SK-N-MC (cell line): ENCODE results near the gene RHOG.

Experiments
- DNase-seq: peaks from one replicate; pipeline ENCODE4 v3.0.0-alpha.2; 2011; ENCODE audit warnings: low read depth, low spot score
- H3K27ac ChIP-seq: fragments of 200-600 bp; sonication (generic); 2 replicates; pipeline ENCODE4 v1.5.1; 2016; ENCODE audit warnings: mixed run types
- H3K36me3 ChIP-seq: fragments of 200-600 bp; sonication (generic); 2 replicates; pipeline ENCODE4 v1.6.1; 2017; ENCODE audit warnings: antibody characterized with exemption, low read length, mixed read lengths; ENCODE audit not compliant: insufficient read depth
- H3K4me3 ChIP-seq: fragments of 200-600 bp; sonication (generic); 2 replicates; pipeline ENCODE4 v1.5.1; 2016
- H3K9ac ChIP-seq: fragments of 200-600 bp; sonication (generic); 2 replicates; pipeline ENCODE4 v1.8.0; 2017; ENCODE audit warnings: mixed run types, mixed read lengths; ENCODE audit not compliant: insufficient read length
- H3K9me3 ChIP-seq: fragments of 200-600 bp; sonication (generic); 2 replicates; pipeline ENCODE4 v1.6.1; 2017; ENCODE audit warnings: low read depth, mild to moderate bottlenecking, antibody characterized with exemption, low read length, moderate library complexity, mixed read lengths
- EZH2 ChIP-seq: fragments of 200-600 bp; sonication (generic); IDR thresholded peaks from one replicate; pipeline ENCODE4 v1.6.1; 2017; ENCODE audit warnings: antibody characterized with exemption
- FOXP2 ChIP-seq: optimal IDR thresholded peaks from 2 replicates; pipeline ENCODE3; 2011; ENCODE audit warnings: mild to moderate bottlenecking, moderate library complexity; ENCODE audit not compliant: insufficient read depth; ENCODE audit errors: extremely low read length, control extremely low read depth
- POLR2AphosphoS5 ChIP-seq: IDR thresholded peaks from 2 replicates; pipeline ENCODE4 v1.6.1; 2012; ENCODE audit warnings: mild to moderate bottlenecking, low read depth, low read length, borderline replicate concordance

The RHOG gene

GRCh38 chr11:3860375-3860774, 19.6 kb upstream of the RHOG start:
- TF ChIP-seq POLR2AphosphoS5 (no peak), EZH2 (no peak), FOXP2 (no peak)
- DNase-seq, result no peak
- H3K36me3 ChIP-seq, result no peaks in the 10 kb centered on the region
- peak overlapping the region; percentile 48 for H3K27ac ChIP-seq
- no peaks in the 10 kb centered on the region for H3K9me3 ChIP-seq
- no peak overlapping the region for H3K4me3 ChIP-seq
- H3K9ac ChIP-seq, result no peak overlapping the region

GRCh38 chr11:3859373-3859881, 18.7 kb upstream of the RHOG start:
- H3K36me3 ChIP-seq, result no peaks in the 10 kb centered on the region
- TF ChIP-seq EZH2 (no peak), FOXP2 (no peak), POLR2AphosphoS5 (no peak)
- H3K4me3 ChIP-seq, result no peak overlapping the region
- no peak overlapping the region for H3K9ac ChIP-seq
- no peak overlapping the region for H3K27ac ChIP-seq
- no peak for DNase-seq
- H3K9me3 ChIP-seq, result no peaks in the 10 kb centered on the region

GRCh38 chr11:3857628-3858027, 16.9 kb upstream of the RHOG start:
- TF ChIP-seq FOXP2 (no peak), POLR2AphosphoS5 (no peak), EZH2 (no peak)
- no peak for DNase-seq
- no peaks in the 10 kb centered on the region for H3K9me3 ChIP-seq
- H3K27ac ChIP-seq, result no peak overlapping the region
- no peaks in the 10 kb centered on the region for H3K36me3 ChIP-seq
- H3K4me3 ChIP-seq, result peak overlapping the region; percentile 3; the same call in 1 of the 2 replicates
- H3K9ac ChIP-seq, result no peak overlapping the region

- Histone ChIP-seq H3K36me3 (no peaks in the 10 kb centered on the region), H3K9me3 (no peaks in the 10 kb centered on the region), H3K9ac (no peak overlapping the region), H3K27ac (no peak overlapping the region), H3K4me3 (peak overlapping the region; percentile 99)
- no peak for DNase-seq
- TF ChIP-seq EZH2 (no peak), POLR2AphosphoS5 (no peak), FOXP2 (no peak)
These were observed 16.2 kb upstream of the RHOG start for GRCh38 chr11:3856856-3857553.

GRCh38 chr11:3855808-3856491, 15.2 kb upstream of the RHOG start:
- H3K27ac ChIP-seq, result no peak overlapping the region
- TF ChIP-seq EZH2 (no peak), POLR2AphosphoS5 (no peak), FOXP2 (no peak)
- DNase-seq, result no peak

GRCh38 chr11:3854977-3855807, 14.4 kb upstream of the RHOG start, which contains the start of gene STIM1:
Gene STIM1, plus strand, starts transcription at chr11:3855664. Its CDS starts 607 bp downstream, at chr11:3856271.
- Histone ChIP-seq H3K36me3 (no peaks in the 10 kb centered on the region), H3K27ac (peak within 1 kb of the TSS; percentile 51), H3K4me3 (peak within 1 kb of the TSS; percentile 99), H3K9me3 (no peaks in the 10 kb centered on the region), H3K9ac (peak within 1 kb of the TSS; percentile 75)
- peak; percentile 64 for DNase-seq
- TF ChIP-seq EZH2 (no peak), POLR2AphosphoS5 (peak; percentile 65)

More at GRCh38 chr11:3855808-3856491, 15.2 kb upstream of the RHOG start:
- H3K9me3 ChIP-seq, result no peaks in the 10 kb centered on the region
- H3K9ac ChIP-seq, result peak overlapping the region; percentile 75
- H3K4me3 ChIP-seq, result peak overlapping the region; percentile 99
- H3K36me3 ChIP-seq, result no peaks in the 10 kb centered on the region

- H3K27ac ChIP-seq, result peak overlapping the region; percentile 51
- H3K36me3 ChIP-seq, result no peaks in the 10 kb centered on the region
- DNase-seq, result no peak
- no peaks in the 10 kb centered on the region for H3K9me3 ChIP-seq
- H3K4me3 ChIP-seq, result peak overlapping the region; percentile 99
- H3K9ac ChIP-seq, result peak overlapping the region; percentile 16
- TF ChIP-seq EZH2 (no peak), FOXP2 (no peak), POLR2AphosphoS5 (no peak)
These were observed 13.9 kb upstream of the RHOG start for GRCh38 chr11:3854660-3854976.

- peak overlapping the region; percentile 51 for H3K27ac ChIP-seq
- no peaks in the 10 kb centered on the region for H3K9me3 ChIP-seq
- no peaks in the 10 kb centered on the region for H3K36me3 ChIP-seq
- TF ChIP-seq EZH2 (no peak), FOXP2 (no peak), POLR2AphosphoS5 (no peak)
- H3K9ac ChIP-seq, result peak overlapping the region; percentile 16
- peak overlapping the region; percentile 99 for H3K4me3 ChIP-seq
- no peak for DNase-seq
These were observed 13.3 kb upstream of the RHOG start for GRCh38 chr11:3853899-3854659.
